Activated effector memory CD4-positive, alpha-beta T cell treated with Interleukin-2 at 50 U/mL for 16 hours (primary cell): ENCODE measurements around the gene LPP.
A peak's percentile ranks its signal among the peaks of the same experiment; 100 is the strongest.

Experiments
- DNase-seq: peaks from one replicate; pipeline ENCODE4 v3.0.0-alpha.2; 2020

Gene LPP

GRCh38 chr3:188829130-188829529 is 675.2 kb downstream of the LPP start:
- DNase-seq, result no peak

- DNase-seq, result no peak
These were observed 675.6 kb downstream of the LPP start for GRCh38 chr3:188829576-188829975.

- no peak for DNase-seq
These were observed 676.9 kb downstream of the LPP start for GRCh38 chr3:188830893-188831292.

GRCh38 chr3:188832146-188832545 is 678.2 kb downstream of the LPP start:
- no peak for DNase-seq

GRCh38 chr3:188832961-188833721 is 679.2 kb downstream of the LPP start:
- no peak for DNase-seq

GRCh38 chr3:188834349-188834748 is 680.4 kb downstream of the LPP start:
- peak; percentile 1 for DNase-seq

- DNase-seq, result no peak
These were observed 685.3 kb downstream of the LPP start for GRCh38 chr3:188839187-188839695.

- no peak for DNase-seq
These were observed 686.3 kb downstream of the LPP start for GRCh38 chr3:188840290-188840689.

- no peak for DNase-seq
These were observed 687.9 kb downstream of the LPP start for GRCh38 chr3:188841906-188842305.

GRCh38 chr3:188842639-188843038 is 688.7 kb downstream of the LPP start:
- DNase-seq, result no peak

- DNase-seq, result no peak
These were observed 690.1 kb downstream of the LPP start for GRCh38 chr3:188844096-188844495.

- no peak for DNase-seq
These were observed 691.6 kb downstream of the LPP start for GRCh38 chr3:188845514-188845913.

- no peak for DNase-seq
These were observed 695.0 kb downstream of the LPP start for GRCh38 chr3:188848947-188849346.

- DNase-seq, result no peak
These were observed 700.2 kb downstream of the LPP start for GRCh38 chr3:188853856-188854771.

GRCh38 chr3:188854772-188855149 is 700.8 kb downstream of the LPP start:
- DNase-seq, result no peak

- no peak for DNase-seq
These were observed 701.7 kb downstream of the LPP start for GRCh38 chr3:188855675-188856074.

GRCh38 chr3:188860147-188860546 is 706.2 kb downstream of the LPP start:
- DNase-seq, result no peak

GRCh38 chr3:188861842-188862744 is 708.1 kb downstream of the LPP start:
- no peak for DNase-seq

- no peak for DNase-seq
These were observed 710.0 kb downstream of the LPP start for GRCh38 chr3:188863999-188864406.

GRCh38 chr3:188867691-188868265 is 713.8 kb downstream of the LPP start:
- no peak for DNase-seq

GRCh38 chr3:188868803-188869202 is 714.8 kb downstream of the LPP start:
- DNase-seq, result no peak

GRCh38 chr3:188869628-188870027 is 715.7 kb downstream of the LPP start:
- no peak for DNase-seq
